ENCODE data around the gene VWA1. TPM values are rescaled to one million over a fixed set of nuclear protein-coding genes. Genes with fewer than 3 reads are reported as not detected.

The VWA1 gene, protein sequence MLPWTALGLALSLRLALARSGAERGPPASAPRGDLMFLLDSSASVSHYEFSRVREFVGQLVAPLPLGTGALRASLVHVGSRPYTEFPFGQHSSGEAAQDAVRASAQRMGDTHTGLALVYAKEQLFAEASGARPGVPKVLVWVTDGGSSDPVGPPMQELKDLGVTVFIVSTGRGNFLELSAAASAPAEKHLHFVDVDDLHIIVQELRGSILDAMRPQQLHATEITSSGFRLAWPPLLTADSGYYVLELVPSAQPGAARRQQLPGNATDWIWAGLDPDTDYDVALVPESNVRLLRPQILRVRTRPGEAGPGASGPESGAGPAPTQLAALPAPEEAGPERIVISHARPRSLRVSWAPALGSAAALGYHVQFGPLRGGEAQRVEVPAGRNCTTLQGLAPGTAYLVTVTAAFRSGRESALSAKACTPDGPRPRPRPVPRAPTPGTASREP
- 4.8 to 15.8 TPM (median 14.9 TPM) in 5 replicates for total RNA-seq (2022; extraction: Qiagen RNA extraction; ENCODE audit: low read depth)

GRCh38 chr1:1435106-1435903 lies at the start of gene VWA1:
Gene VWA1 (plus strand): TSS chr1:1435690. CDS start chr1:1435749, 59 bp downstream.

GRCh38 chr1:1399187-1399871 lies 36.2 kb upstream of the VWA1 start, which contains the start of gene CCNL2:
Gene CCNL2 (minus strand): TSS chr1:1399335. CDS start chr1:1399306, 29 bp downstream.

GRCh38 chr1:1406821-1407635 lies 28.5 kb upstream of the VWA1 start, which contains the start of gene MRPL20:
Gene MRPL20 (minus strand): TSS chr1:1407293. CDS start chr1:1407217, 76 bp downstream.

GRCh38 chr1:1421147-1421906 lies 14.2 kb upstream of the VWA1 start, which contains the start of gene ANKRD65:
Gene ANKRD65 (minus strand): TSS chr1:1421276. CDS start chr1:1421005, 271 bp downstream.

DNA sequence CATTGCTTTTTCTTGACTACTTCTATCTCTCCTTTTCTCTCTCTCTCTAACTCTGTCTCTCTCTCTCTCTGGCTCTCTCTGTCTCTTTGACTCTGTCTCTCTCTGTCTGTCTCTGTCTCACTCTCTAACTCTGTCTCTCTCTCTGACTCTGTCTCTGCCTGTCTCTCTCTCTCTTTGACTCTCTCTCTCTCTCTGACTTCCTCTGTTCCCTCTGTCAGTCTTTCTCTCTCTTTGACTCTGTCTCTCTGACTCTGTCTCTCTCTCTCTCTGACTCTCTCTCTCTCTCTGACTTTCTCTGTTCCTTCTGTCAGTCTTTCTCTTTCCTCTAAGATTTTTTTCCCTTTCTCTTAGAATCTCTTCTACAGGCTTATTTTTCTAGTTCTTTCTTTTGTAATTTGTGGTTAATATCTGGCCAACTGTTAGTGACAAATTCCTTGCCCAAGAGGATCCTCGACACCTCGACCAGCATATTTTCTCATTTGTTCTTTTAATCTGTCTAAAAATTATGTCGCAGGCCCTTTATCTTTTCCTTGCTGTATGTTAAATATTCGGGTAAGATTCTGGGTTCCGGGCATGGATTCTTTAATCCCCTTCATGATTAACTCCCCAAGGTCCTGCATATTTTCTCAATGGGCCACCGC lies 13.7 kb downstream of the VWA1 start, which contains the start of gene ATAD3C:
Gene ATAD3C, plus strand, starts transcription at position 591 of the 641 bp plus-strand sequence. CDS start 995 bp downstream, outside the sequence.

DNA sequence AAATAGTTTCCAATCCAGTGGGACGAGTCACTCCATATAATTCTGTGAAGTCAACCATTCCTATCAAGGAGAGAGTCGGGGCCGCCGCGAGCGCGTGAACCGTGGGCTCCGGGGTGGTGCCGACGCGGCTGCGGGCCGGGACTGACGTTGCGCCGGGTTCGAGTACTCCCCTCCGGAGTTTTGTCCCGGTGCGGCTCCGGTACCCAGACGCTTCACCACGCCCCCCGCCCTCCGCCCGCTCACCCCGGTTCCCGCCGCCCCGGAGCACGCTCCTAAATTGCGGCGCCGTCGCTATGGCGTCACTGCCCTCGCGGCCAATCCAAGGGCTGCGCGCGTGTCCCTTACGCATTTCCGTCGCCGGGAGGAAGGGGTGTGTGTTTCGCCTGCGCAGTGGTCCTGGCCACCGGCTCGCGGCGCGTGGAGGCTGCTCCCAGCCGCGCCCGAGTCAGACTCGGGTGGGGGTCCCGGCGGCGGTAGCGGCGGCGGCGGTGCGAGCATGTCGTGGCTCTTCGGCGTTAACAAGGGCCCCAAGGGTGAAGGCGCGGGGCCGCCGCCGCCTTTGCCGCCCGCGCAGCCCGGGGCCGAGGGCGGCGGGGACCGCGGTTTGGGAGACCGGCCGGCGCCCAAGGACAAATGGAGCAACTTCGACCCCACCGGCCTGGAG lies 36.0 kb downstream of the VWA1 start, which contains the start of gene ATAD3B:
Gene ATAD3B, plus strand, starts transcription at position 377 of the 664 bp plus-strand sequence. Its CDS starts 120 bp downstream, at position 497.

Other genes starting within 250 kb of the VWA1 start
- gene TNFRSF18, start 229.1 kb upstream of the VWA1 start, total RNA-seq (2022; extraction: Qiagen RNA extraction; ENCODE audit: low read depth), result 0.08 TPM in 1 of 5 replicates, not detected in the others
- gene TNFRSF4, start 221.5 kb upstream of the VWA1 start, total RNA-seq (2022; extraction: Qiagen RNA extraction; ENCODE audit: low read depth), result 0.07 to 0.23 TPM (median 0.13 TPM) in 4 of 5 replicates, not detected in the other
- gene SDF4, start 203.7 kb upstream of the VWA1 start, total RNA-seq (2022; extraction: Qiagen RNA extraction; ENCODE audit: low read depth), result 104 to 136 TPM (median 131 TPM) in 5 replicates
- gene B3GALT6, start 203.5 kb upstream of the VWA1 start, total RNA-seq (2022; extraction: Qiagen RNA extraction; ENCODE audit: low read depth), result 11.3 to 21.5 TPM (median 20.4 TPM) in 5 replicates
- gene C1QTNF12, start 189.0 kb upstream of the VWA1 start, total RNA-seq (2022; extraction: Qiagen RNA extraction; ENCODE audit: low read depth), result 0.69 to 1.9 TPM (median 1.4 TPM) in 5 replicates
- 30.6 to 52.7 TPM (median 46.6 TPM) in 5 replicates for gene UBE2J2, start 161.8 kb upstream of the VWA1 start, total RNA-seq (2022; extraction: Qiagen RNA extraction; ENCODE audit: low read depth)
- 0.58 to 1.3 TPM (median 1.2 TPM) in 5 replicates for gene SCNN1D, start 155.3 kb upstream of the VWA1 start, total RNA-seq (2022; extraction: Qiagen RNA extraction; ENCODE audit: low read depth)
- 11.4 to 20.0 TPM (median 18.2 TPM) in 5 replicates for gene ACAP3, start 127.8 kb upstream of the VWA1 start, total RNA-seq (2022; extraction: Qiagen RNA extraction; ENCODE audit: low read depth)
- gene PUSL1, start 127.1 kb upstream of the VWA1 start, total RNA-seq (2022; extraction: Qiagen RNA extraction; ENCODE audit: low read depth), result 16.2 to 28.0 TPM (median 24.4 TPM) in 5 replicates
- 46.9 to 61.0 TPM (median 57.9 TPM) in 5 replicates for gene INTS11, start 111.0 kb upstream of the VWA1 start, total RNA-seq (2022; extraction: Qiagen RNA extraction; ENCODE audit: low read depth)
- gene CPTP, start 110.9 kb upstream of the VWA1 start, total RNA-seq (2022; extraction: Qiagen RNA extraction; ENCODE audit: low read depth), result 14.1 to 21.7 TPM (median 20.3 TPM) in 5 replicates
- gene TAS1R3, start 104.4 kb upstream of the VWA1 start, total RNA-seq (2022; extraction: Qiagen RNA extraction; ENCODE audit: low read depth), result 0.04 to 0.28 TPM (median 0.10 TPM) in 5 replicates
- 51.2 to 89.9 TPM (median 81.5 TPM) in 5 replicates for gene DVL1, start 86.3 kb upstream of the VWA1 start, total RNA-seq (2022; extraction: Qiagen RNA extraction; ENCODE audit: low read depth)
- 0.09 to 0.65 TPM (median 0.29 TPM) in 5 replicates for gene MXRA8, start 77.1 kb upstream of the VWA1 start, total RNA-seq (2022; extraction: Qiagen RNA extraction; ENCODE audit: low read depth)
- 107 to 183 TPM (median 168 TPM) in 5 replicates for gene AURKAIP1, start 60.5 kb upstream of the VWA1 start, total RNA-seq (2022; extraction: Qiagen RNA extraction; ENCODE audit: low read depth)
- gene CCNL2, start 36.4 kb upstream of the VWA1 start, total RNA-seq (2022; extraction: Qiagen RNA extraction; ENCODE audit: low read depth), result 47.3 to 61.0 TPM (median 48.3 TPM) in 5 replicates
- gene MRPL20, start 28.4 kb upstream of the VWA1 start, total RNA-seq (2022; extraction: Qiagen RNA extraction; ENCODE audit: low read depth), result 128 to 152 TPM (median 135 TPM) in 5 replicates
- gene ANKRD65, start 14.4 kb upstream of the VWA1 start, total RNA-seq (2022; extraction: Qiagen RNA extraction; ENCODE audit: low read depth), result 0.08 to 0.10 TPM (median 0.09 TPM) in 3 of 5 replicates, not detected in the others
- not detected in 5 replicates for gene ATAD3C, start 14.0 kb downstream of the VWA1 start, total RNA-seq (2022; extraction: Qiagen RNA extraction; ENCODE audit: low read depth)
- gene ATAD3B, start 36.1 kb downstream of the VWA1 start, total RNA-seq (2022; extraction: Qiagen RNA extraction; ENCODE audit: low read depth), result 1.5 to 3.4 TPM (median 3.0 TPM) in 5 replicates
- 32.6 to 40.2 TPM (median 37.8 TPM) in 5 replicates for gene ATAD3A, start 76.5 kb downstream of the VWA1 start, total RNA-seq (2022; extraction: Qiagen RNA extraction; ENCODE audit: low read depth)
- gene TMEM240, start 104.9 kb downstream of the VWA1 start, total RNA-seq (2022; extraction: Qiagen RNA extraction; ENCODE audit: low read depth), result 0.18 to 0.92 TPM (median 0.66 TPM) in 5 replicates
- 88.5 to 113 TPM (median 109 TPM) in 5 replicates for gene SSU72, start 139.2 kb downstream of the VWA1 start, total RNA-seq (2022; extraction: Qiagen RNA extraction; ENCODE audit: low read depth)
- 4.7 to 8.5 TPM (median 8.1 TPM) in 5 replicates for gene FNDC10, start 164.4 kb downstream of the VWA1 start, total RNA-seq (2022; extraction: Qiagen RNA extraction; ENCODE audit: low read depth)
- gene MIB2, start 179.8 kb downstream of the VWA1 start, total RNA-seq (2022; extraction: Qiagen RNA extraction; ENCODE audit: low read depth), result 10.8 to 20.0 TPM (median 18.9 TPM) in 5 replicates
- 0.62 to 1.1 TPM (median 1.0 TPM) in 4 of 5 replicates, not detected in the other for gene MMP23B, start 196.5 kb downstream of the VWA1 start, total RNA-seq (2022; extraction: Qiagen RNA extraction; ENCODE audit: low read depth)
- 25.2 to 27.7 TPM (median 26.6 TPM) in 5 replicates for gene CDK11B, start 223.3 kb downstream of the VWA1 start, total RNA-seq (2022; extraction: Qiagen RNA extraction; ENCODE audit: low read depth)

Measured in A549 treated with CpdA at 1 μM for 4 hours (cell line).